WTC11 (cell line): ENCODE results near the gene SKAP1.

Experiments
- CREB1 ChIP-seq: sonication (generic); formaldehyde crosslinking; IDR thresholded peaks from 2 replicates; pipeline ENCODE4 v1.8.0; 2023; ENCODE audit warnings: mild to moderate bottlenecking, missing genetic modification reagents
- CREM ChIP-seq: sonication (generic); formaldehyde crosslinking; IDR thresholded peaks from 2 replicates; pipeline ENCODE4 v1.8.1; 2022; ENCODE audit warnings: mild to moderate bottlenecking, missing genetic modification reagents, moderate library complexity
- E2F1 ChIP-seq: sonication (generic); formaldehyde crosslinking; IDR thresholded peaks from 2 replicates; pipeline ENCODE4 v1.8.0; 2022; ENCODE audit warnings: mild to moderate bottlenecking, missing genetic modification reagents
- KAT7 ChIP-seq: sonication (generic); formaldehyde crosslinking; IDR thresholded peaks from 2 replicates; pipeline ENCODE4 v1.8.1; 2023; ENCODE audit warnings: missing genetic modification reagents, mild to moderate bottlenecking, borderline replicate concordance
- NFYB ChIP-seq: sonication (generic); formaldehyde crosslinking; conservative IDR thresholded peaks from 2 replicates; pipeline ENCODE4 v1.8.0; 2022; ENCODE audit warnings: low read depth, missing genetic modification reagents
- RELA ChIP-seq: sonication (generic); formaldehyde crosslinking; IDR thresholded peaks from 2 replicates; pipeline ENCODE4 v1.8.1; 2022; ENCODE audit warnings: missing genetic modification reagents, mild to moderate bottlenecking, borderline replicate concordance
- SP1 ChIP-seq: sonication (generic); formaldehyde crosslinking; conservative IDR thresholded peaks from 2 replicates; pipeline ENCODE4 v1.8.1; 2022; ENCODE audit warnings: missing genetic modification reagents
- TCF7 ChIP-seq: sonication (generic); formaldehyde crosslinking; IDR thresholded peaks from 2 replicates; pipeline ENCODE4 v1.8.0; 2022; ENCODE audit warnings: mild to moderate bottlenecking, low read depth, missing genetic modification reagents, moderate library complexity
- ZBTB43 ChIP-seq: sonication (generic); formaldehyde crosslinking; IDR thresholded peaks from 2 replicates; pipeline ENCODE4 v1.8.1; 2023; ENCODE audit warnings: mild to moderate bottlenecking, missing genetic modification reagents
- TF ChIP-seq, protein P1 (sequence below): fragments of 200-600 bp; IDR thresholded peaks from 2 replicates; pipeline ENCODE4 v1.8.0; 2022; ENCODE audit warnings: antibody characterized with exemption
- TF ChIP-seq, protein P2 (sequence below): sonication (generic); formaldehyde crosslinking; IDR thresholded peaks from 2 replicates; pipeline ENCODE4 v1.8.0; 2022; ENCODE audit warnings: mild to moderate bottlenecking, missing genetic modification reagents

GRCh38 chr17:48413613-48414405, 16.2 kb downstream of the SKAP1 start:
- TF ChIP-seq ZBTB43 (CRISPR knock-in tag) = no peak
- TF ChIP-seq NFYB = no peak
- TF ChIP-seq CREB1 (CRISPR knock-in tag) = no peak
- TF ChIP-seq SP1 (CRISPR knock-in tag) = no peak
- TF ChIP-seq E2F1 (CRISPR knock-in tag) = no peak
- TF ChIP-seq, protein P1, sequence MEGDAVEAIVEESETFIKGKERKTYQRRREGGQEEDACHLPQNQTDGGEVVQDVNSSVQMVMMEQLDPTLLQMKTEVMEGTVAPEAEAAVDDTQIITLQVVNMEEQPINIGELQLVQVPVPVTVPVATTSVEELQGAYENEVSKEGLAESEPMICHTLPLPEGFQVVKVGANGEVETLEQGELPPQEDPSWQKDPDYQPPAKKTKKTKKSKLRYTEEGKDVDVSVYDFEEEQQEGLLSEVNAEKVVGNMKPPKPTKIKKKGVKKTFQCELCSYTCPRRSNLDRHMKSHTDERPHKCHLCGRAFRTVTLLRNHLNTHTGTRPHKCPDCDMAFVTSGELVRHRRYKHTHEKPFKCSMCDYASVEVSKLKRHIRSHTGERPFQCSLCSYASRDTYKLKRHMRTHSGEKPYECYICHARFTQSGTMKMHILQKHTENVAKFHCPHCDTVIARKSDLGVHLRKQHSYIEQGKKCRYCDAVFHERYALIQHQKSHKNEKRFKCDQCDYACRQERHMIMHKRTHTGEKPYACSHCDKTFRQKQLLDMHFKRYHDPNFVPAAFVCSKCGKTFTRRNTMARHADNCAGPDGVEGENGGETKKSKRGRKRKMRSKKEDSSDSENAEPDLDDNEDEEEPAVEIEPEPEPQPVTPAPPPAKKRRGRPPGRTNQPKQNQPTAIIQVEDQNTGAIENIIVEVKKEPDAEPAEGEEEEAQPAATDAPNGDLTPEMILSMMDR = no peak
- TF ChIP-seq RELA (CRISPR knock-in tag) = no peak
- TF ChIP-seq, protein P2, sequence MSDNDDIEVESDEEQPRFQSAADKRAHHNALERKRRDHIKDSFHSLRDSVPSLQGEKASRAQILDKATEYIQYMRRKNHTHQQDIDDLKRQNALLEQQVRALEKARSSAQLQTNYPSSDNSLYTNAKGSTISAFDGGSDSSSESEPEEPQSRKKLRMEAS (CRISPR knock-in tag) = no peak
- no peak for TF ChIP-seq CREM (CRISPR knock-in tag)
- no peak for TF ChIP-seq KAT7
- TF ChIP-seq TCF7 = no peak
